VCaP (cell line): ENCODE measurements around the gene PIM3.

Source experiments
- H3K27ac ChIP-seq: fragments of 450-650 bp; 2 replicates; pipeline ENCODE4 v1.5.1; 2017
- TF ChIP-seq, protein P1 (sequence below): fragments of 450-650 bp; conservative IDR thresholded peaks from 2 replicates; pipeline ENCODE4 v1.5.1; 2017; ENCODE audit warnings: mild to moderate bottlenecking, moderate library complexity

Gene PIM3

GRCh38 chr22:49970528-49971231 is 10.1 kb downstream of the PIM3 start:
- H3K27ac ChIP-seq = peak overlapping the region; percentile 62
- TF ChIP-seq, protein P1, sequence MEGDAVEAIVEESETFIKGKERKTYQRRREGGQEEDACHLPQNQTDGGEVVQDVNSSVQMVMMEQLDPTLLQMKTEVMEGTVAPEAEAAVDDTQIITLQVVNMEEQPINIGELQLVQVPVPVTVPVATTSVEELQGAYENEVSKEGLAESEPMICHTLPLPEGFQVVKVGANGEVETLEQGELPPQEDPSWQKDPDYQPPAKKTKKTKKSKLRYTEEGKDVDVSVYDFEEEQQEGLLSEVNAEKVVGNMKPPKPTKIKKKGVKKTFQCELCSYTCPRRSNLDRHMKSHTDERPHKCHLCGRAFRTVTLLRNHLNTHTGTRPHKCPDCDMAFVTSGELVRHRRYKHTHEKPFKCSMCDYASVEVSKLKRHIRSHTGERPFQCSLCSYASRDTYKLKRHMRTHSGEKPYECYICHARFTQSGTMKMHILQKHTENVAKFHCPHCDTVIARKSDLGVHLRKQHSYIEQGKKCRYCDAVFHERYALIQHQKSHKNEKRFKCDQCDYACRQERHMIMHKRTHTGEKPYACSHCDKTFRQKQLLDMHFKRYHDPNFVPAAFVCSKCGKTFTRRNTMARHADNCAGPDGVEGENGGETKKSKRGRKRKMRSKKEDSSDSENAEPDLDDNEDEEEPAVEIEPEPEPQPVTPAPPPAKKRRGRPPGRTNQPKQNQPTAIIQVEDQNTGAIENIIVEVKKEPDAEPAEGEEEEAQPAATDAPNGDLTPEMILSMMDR = no peak

GRCh38 chr22:49971232-49972162 is 10.9 kb downstream of the PIM3 start:
- H3K27ac ChIP-seq = peak overlapping the region; percentile 62

GRCh38 chr22:49972163-49973017 is 11.8 kb downstream of the PIM3 start:
- H3K27ac ChIP-seq = no peak overlapping the region
- TF ChIP-seq, protein P1 = no peak

More at GRCh38 chr22:49971232-49972162, 10.9 kb downstream of the PIM3 start:
- TF ChIP-seq, protein P1 = no peak

GRCh38 chr22:49973018-49973961 is 12.7 kb downstream of the PIM3 start:
- H3K27ac ChIP-seq = no peak overlapping the region
- TF ChIP-seq, protein P1 = no peak

DNA sequence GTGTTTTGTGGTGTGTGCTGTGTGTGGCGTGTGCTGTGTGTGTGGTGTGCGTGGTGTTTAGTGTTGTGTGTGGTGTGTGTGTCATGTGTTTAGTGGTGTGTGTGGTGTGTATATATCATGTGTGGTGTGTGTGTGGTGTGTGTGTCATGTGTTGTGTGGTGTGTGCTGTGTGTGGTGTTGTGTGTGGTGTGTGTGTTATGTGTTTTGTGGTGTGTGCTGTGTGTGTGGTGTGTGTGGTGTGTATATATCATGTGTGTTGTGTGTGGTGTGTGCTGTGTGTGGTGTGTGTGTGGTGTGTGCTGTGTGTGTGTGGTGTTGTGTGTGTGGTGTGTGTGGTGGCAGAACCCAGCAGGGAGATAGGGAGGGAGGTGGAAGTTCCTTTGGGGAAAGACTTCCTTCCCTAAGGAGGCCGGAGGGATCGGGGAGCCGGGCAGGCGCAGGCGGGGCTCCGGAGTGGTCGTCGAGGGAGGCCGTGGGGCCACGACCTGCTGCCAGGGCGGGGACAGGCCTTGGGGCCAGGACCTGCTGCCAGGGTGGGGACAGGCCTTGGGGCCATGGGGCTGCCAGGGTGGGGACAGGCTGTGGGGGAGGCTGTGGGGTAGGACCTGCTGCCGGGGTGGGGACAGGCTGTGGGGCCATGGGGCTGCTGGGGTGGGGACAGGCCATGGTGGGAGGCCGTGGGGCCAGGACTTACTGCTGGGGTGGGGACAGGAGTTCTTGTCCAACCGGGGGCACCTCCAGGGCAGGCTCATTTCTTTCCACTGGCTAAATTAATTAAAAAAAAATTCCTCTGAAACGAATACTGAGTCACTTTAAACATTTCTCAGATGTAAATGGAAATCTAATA is 15.2 kb downstream of the PIM3 start:
- H3K27ac ChIP-seq = no peak overlapping the region
- TF ChIP-seq, protein P1 = no peak
